D721Med (cell line): Measurements from ENCODE around the gene AATK.

Source experiments
- DNase-seq: peaks from one replicate; pipeline ENCODE4 v3.0.0; 2011; ENCODE audit warnings: low spot score; ENCODE audit not compliant: insufficient read length
- FAIRE-seq: peaks from 2 replicates; lab custom pipeline; 2011; peaks lifted over from hg19 to GRCh38; lab: Jason Lieb, UNC
- CTCF ChIP-seq: IDR thresholded peaks from 2 replicates; pipeline ENCODE4 v1.5.1; 2012; ENCODE audit warnings: mild to moderate bottlenecking, control low read depth; ENCODE audit not compliant: insufficient read depth; ENCODE audit errors: missing control alignments

The AATK gene

GRCh38 chr17:81162491-81162890 is 3.5 kb downstream of the AATK start:
- TF ChIP-seq CTCF: no peak
- FAIRE-seq: no peak
- DNase-seq: no peak

GRCh38 chr17:81161972-81162371 is 4.0 kb downstream of the AATK start:
- no peak for FAIRE-seq
- TF ChIP-seq CTCF: no peak
- no peak for DNase-seq

GRCh38 chr17:81161536-81161935 is 4.5 kb downstream of the AATK start:
- no peak for TF ChIP-seq CTCF
- DNase-seq: no peak
- no peak for FAIRE-seq

GRCh38 chr17:81160747-81161453 is 5.1 kb downstream of the AATK start:
- TF ChIP-seq CTCF: no peak
- FAIRE-seq (no peak), DNase-seq (no peak)

GRCh38 chr17:81160306-81160705 is 5.7 kb downstream of the AATK start:
- DNase-seq (no peak), FAIRE-seq (no peak)
- no peak for TF ChIP-seq CTCF

- FAIRE-seq (no peak), DNase-seq (no peak)
- no peak for TF ChIP-seq CTCF
Observed at GRCh38 chr17:81159611-81160265, 6.3 kb downstream of the AATK start.
